Right ventricle myocardium inferior (tissue), 1 donor: ENCODE measurements around the gene UCKL1. TPM values are rescaled to one million over a fixed set of nuclear protein-coding genes. Genes with fewer than 3 reads are reported as not detected.

Source experiments
- microRNA-seq: library from miRNA; unstranded; fragments of <30 nt; microRNA quantifications from one replicate; pipeline ENCODE4 v1.2.0, GENCODE V29; 2020
- total RNA-seq: library from RNA; stranded (reverse); fragmentation: NEBNext Ultra II Directional; extraction: Animal tissue kit (Norgen Biotek cat#: 25700); gene quantifications from one replicate; pipeline ENCODE4 v1.2.1, GENCODE V29; 2021
- donor health status: DM: no; HTN: yes; CAD: no; lungs with severe emphysema.

The UCKL1 gene
- total RNA-seq, 1 donor from 2014 or later, result 52.0 TPM

Small RNAs within 50 kb of the gene (microRNA-seq; reads per million reads assigned to microRNA genes)
- gene MIR1914, result not detected
- not detected for gene MIR647
- gene MIR941-1, result not detected
- not detected for gene MIR941-2
- gene MIR941-3, result not detected
- gene MIR941-4, result not detected
- not detected for gene MIR941-5

Other genes with a start within 250 kb of the UCKL1 start
- 34.2 TPM for gene ARFRP1, start 248.4 kb downstream of the UCKL1 start, total RNA-seq
- 15.1 TPM for gene ZGPAT, start 248.4 kb downstream of the UCKL1 start, total RNA-seq
- 1.6 TPM for gene LIME1, start 219.8 kb downstream of the UCKL1 start, total RNA-seq
- 97.4 TPM for gene SLC2A4RG, start 216.6 kb downstream of the UCKL1 start, total RNA-seq
- 13.8 TPM for gene ZBTB46, start 125.2 kb downstream of the UCKL1 start, total RNA-seq
- gene ABHD16B, start 94.9 kb downstream of the UCKL1 start, total RNA-seq, result not detected
- 78.0 TPM for gene TPD52L2, start 91.1 kb downstream of the UCKL1 start, total RNA-seq
- gene DNAJC5, start 61.3 kb downstream of the UCKL1 start, total RNA-seq, result 41.4 TPM
- gene ZNF512B, start 13.5 kb upstream of the UCKL1 start, total RNA-seq, result 12.2 TPM
- 5.7 TPM for gene SAMD10, start 23.2 kb upstream of the UCKL1 start, total RNA-seq
- gene PRPF6, start 24.7 kb upstream of the UCKL1 start, total RNA-seq, result 46.4 TPM
- 0.30 TPM for gene C20orf204, start 79.8 kb upstream of the UCKL1 start, total RNA-seq
- 38.4 TPM for gene SOX18, start 93.2 kb upstream of the UCKL1 start, total RNA-seq
- 39.0 TPM for gene TCEA2, start 106.8 kb upstream of the UCKL1 start, total RNA-seq
- 6.6 TPM for gene RGS19, start 123.1 kb upstream of the UCKL1 start, total RNA-seq
- gene OPRL1, start 123.7 kb upstream of the UCKL1 start, total RNA-seq, result 0.49 TPM
- not detected for gene LKAAEAR1, start 128.0 kb upstream of the UCKL1 start, total RNA-seq
- gene NPBWR2, start 151.1 kb upstream of the UCKL1 start, total RNA-seq, result not detected
- gene MYT1, start 208.0 kb upstream of the UCKL1 start, total RNA-seq, result 0.16 TPM